IPS-NIHi11 (cell line): ENCODE measurements around the gene BTBD18.

Experiments used
- DNase-seq: peaks from one replicate; pipeline ENCODE4 v3.0.0; 2012; ENCODE audit warnings: mixed read lengths, low spot score

The BTBD18 gene, protein sequence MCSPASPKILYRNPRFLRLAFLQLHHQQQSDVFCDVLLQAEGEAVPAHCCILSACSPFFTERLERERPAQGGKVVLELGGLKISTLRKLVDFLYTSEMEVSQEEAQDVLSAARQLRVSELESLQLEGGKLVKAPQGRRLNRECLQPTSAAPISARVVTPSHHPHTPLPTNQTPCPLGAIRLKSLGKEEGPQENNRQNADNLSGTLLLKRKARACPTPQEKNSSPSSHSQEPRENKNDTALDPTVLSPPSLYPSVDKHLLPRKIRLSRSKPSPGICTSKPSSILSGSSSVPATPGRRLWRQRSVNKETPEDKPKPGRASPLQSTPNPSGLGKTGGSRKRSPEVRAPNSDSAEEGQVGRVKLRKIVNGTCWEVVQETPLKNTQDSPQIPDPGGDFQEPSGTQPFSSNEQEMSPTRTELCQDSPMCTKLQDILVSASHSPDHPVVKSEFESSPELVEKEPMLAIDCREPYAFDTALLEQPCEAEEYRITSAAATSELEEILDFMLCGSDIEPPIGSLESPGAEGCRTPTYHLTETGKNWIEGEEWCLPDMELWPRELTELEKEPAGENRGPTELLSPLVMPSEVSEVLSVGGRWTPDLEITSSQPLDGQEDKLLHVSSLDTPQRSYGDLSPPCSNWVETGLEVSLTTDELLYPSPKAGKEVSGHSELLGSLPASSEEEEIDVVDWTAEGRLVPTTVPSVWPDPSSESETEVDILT

GRCh38 chr11:57751676-57752253 is at the start of gene BTBD18:
Gene BTBD18 (minus strand): TSS chr11:57751819. CDS start chr11:57751188, 631 bp downstream.
- peak; percentile 53 for DNase-seq

- DNase-seq = no peak
Observed at GRCh38 chr11:57801183-57801485, 49.5 kb upstream of the BTBD18 start.

DNA sequence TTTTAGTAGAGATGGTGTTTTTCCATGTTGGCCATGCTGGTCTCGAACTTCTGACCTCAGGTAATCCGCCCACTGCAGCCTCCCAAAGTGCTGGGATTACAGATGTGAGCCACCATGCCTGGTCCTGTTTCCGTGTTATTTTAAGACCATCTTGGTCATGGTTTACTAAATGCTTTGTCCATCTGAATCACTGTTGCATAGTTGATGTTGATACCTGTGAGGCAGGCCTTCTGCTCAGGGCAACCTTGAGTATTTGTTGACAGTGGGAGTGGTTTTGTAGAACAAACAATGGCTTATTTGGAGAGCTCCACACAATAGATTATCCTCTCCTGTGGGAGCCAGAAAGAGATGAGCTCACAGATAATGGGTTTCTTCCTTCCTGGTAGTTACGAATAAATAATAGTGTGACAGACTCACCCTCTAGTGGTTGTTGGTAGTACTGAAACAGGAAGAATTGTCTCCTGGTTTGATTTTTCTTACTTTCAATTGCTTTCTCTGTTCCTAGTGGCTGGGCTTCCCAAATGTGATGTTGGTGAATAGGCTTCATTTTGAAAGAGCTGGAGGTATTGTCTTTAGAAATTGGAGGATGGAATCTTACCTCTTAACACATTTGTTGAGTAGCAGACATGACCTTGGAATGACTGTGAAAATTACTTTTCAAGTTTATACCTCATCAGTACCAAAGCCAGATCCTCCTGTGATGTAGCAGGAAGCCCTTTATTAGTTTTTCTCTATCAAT is 49.0 kb upstream of the BTBD18 start:
- DNase-seq = peak; percentile 79

GRCh38 chr11:57798905-57799559 is 47.4 kb upstream of the BTBD18 start:
- DNase-seq = no peak

DNA sequence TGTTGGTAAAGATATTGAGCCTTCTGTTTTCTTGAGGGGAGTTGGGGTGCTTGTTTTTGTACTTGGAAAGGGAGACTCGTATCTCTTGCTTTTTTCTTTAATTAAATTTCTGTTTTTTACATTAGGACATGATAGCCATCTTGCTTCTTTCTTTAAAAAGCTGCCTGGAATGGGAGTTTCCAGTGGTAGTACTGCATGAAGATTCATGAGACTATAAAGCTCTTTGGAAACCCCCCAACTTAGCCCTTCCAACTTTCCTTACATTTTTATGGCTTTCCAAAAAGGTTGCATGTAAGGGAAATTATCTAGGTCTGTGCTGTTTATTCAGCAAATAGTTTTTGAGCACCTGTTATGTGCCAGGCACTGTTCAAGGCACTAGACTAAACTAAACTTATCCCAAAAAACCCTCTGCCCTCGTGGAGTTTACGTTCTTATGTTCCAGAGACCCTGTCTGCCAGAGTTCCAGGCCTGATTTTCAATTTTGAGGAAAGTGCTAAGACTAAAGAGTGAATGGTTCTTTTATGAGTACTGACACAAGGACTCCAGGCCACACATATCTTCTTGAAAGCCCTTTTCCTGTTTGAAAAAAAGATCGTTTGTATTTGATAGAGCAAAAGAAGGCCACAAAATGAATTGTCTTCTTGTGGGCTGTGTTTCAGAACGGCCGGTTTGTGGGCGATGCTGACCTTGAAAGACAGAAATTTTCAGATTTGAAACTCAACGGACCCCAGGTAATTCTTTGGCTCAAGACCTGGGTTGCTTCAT is 41.9 kb upstream of the BTBD18 start:
- DNase-seq = no peak

GRCh38 chr11:57792870-57793269 is 41.3 kb upstream of the BTBD18 start:
- no peak for DNase-seq

- DNase-seq = no peak
Observed at GRCh38 chr11:57792060-57792541, 40.5 kb upstream of the BTBD18 start.

GRCh38 chr11:57791321-57792059 is 39.9 kb upstream of the BTBD18 start:
- DNase-seq = no peak

DNA sequence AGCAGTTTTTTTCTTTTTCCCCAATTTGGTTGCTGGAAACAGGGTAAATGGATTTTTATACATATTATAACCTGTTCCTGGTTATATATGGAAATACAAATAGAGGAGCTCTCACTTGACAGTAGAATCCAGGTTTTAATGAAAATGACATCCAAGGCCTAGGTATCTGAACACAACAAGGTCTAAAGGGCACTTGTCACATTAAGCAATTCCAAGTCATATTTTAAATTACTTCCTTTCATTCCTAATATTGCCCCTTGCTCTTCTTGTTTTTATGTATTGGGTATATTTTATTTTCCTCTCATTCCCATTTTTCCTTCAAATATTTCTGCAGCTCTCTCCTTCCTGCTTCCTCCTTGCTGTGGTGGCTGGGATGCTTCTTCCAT is 37.1 kb upstream of the BTBD18 start:
- DNase-seq = no peak

GRCh38 chr11:57787920-57788702 is 36.5 kb upstream of the BTBD18 start:
- peak; percentile 72 for DNase-seq

DNA sequence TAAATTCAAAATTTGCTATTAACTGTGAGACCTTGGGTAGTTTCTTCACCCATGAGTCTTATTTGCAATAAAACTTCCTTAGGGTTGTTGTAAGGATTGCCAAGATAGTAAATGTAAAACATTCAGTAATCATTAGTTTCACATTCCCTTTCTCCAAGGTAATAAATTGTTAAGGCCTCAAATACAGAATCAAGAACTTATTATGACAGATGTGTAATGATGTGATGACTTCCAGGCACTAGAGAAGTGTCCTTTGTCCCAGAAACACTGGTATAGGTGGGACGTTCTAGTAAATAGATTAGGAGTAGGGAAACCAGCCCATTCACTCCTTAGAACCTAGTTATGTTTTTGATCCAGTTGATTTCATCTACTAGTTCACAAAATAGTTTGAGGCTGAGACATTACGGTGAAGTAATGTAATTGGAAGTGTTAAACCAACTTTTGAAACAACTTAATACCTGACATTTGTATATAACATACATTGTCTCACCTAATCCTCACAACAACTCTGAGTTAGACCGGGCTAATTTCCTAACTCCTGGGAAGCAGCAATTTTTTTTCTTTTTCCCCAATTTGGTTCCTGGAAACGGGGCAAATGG is 35.5 kb upstream of the BTBD18 start:
- DNase-seq = no peak

DNA sequence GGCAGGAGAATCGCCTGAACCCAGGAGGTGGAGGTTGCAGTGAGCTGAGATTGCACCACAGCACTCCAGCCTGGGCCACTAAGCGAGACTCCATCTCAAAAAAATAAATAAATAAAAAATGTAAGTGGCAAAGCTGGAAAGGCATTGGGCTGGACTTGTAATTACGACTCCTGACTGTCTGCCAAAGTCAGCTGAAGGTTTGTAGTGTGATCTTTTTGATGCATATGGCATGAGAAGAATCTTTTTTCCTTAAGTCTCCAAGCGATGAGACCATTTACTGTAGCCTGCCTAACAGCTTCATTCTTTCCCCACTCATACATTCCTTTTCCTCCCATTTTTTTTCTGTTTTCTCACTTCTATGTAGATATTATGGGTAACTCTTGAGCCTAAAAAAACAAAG is 34.8 kb upstream of the BTBD18 start:
- no peak for DNase-seq

DNA sequence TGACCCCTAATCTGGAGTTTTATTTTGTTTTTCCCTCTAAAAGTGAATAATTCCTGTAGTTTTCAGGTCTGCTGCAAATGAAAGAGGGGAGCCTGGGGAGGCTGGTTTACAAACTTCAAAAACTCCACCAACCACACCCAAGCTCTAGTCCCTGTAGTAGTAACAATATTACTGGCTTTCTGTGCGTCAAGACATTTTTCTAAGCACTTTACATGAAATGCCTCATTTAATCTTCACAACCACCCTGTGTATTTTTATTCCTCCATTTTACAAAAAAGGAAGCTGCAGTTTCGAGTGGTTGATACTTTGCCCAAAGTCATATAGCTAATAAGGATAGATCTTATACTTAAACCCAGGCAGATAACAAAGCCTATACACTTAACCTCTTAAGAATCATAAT is 33.5 kb upstream of the BTBD18 start:
- no peak for DNase-seq

GRCh38 chr11:57781529-57781943 is 29.9 kb upstream of the BTBD18 start:
- peak; percentile 72 for DNase-seq

- no peak for DNase-seq
Observed at GRCh38 chr11:57779276-57779675, 27.7 kb upstream of the BTBD18 start.

DNA sequence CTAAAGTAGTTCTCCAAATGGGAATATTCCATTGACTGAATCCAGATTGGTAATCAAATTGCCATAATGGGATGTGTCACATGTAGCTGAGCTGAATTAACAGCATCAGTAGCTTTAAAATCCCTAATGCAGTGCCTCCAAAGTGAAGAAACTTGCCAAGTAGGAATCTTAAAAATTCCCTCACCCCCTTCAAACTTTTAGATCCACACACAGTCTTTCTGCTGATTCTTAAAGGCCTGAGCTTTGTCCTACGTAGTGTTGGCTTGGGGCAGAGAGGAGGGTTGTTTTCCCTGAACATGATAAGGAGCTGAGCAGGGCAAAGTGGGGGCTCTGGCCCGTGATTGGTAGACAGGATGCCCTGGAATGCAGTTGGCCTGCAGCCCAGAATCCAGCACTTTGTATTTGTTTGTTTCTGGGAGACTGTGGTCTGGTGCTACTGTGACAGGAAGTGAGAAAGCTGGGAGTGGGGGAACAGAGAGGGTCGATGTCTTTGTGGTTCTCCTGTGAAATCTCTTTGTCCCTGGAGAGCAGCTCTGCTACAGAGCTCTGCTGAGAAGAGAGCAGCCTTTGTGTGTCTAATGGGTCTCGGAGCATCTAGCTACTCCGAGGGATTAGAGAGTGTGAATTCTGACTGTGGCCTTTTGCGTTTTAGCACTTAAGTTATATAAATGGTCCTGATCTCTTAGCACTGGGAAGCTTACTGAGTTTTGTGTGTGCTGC is 26.9 kb upstream of the BTBD18 start:
- DNase-seq = peak; percentile 80

GRCh38 chr11:57777969-57778317 is 26.3 kb upstream of the BTBD18 start:
- no peak for DNase-seq

DNA sequence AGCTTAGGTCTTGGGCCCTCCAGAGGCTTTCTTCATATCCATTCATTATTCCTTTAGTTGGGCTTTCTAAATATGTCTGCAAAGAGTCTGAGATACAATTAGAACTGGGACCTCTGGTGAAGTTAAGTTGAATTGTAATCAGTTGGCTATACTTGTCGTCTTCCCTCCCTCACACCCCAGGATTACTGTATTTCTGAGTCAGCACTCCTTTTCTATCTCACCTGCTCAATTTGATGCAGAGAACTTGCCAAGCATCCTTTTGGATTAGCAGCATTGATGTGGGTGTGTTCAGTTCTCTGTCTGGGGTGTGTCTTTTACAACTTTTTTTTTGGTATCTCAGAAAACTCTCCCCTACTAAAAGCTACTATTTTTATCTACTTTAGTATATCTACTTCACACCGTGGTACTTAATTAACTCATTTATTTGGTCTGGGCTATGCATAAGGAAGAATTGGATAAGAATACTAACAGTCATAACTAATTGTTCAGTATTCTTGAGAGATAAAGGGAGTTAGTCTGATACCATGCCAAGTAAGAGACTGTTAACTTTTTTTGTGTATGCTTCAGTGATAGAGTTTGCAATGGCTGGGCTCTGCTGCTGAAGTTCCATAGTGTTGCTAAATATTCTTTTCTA is 25.1 kb upstream of the BTBD18 start:
- DNase-seq = no peak
